Middle frontal gyrus (tissue), 1 donor: Measurements from ENCODE around the gene IGLL5.
"Not testable (repeated sequence)": the region's sequence is repeated elsewhere in the genome, so short reads cannot be mapped to it uniquely, and the experiment has no call there.

ENCODE experiments used
- DNase-seq: peaks from one replicate; pipeline ENCODE4 v3.0.0-alpha.2; 2015; ENCODE audit warnings: low spot score; ENCODE audit errors: extremely low spot score

Gene IGLL5

GRCh38 chr22:22914726-22915669 lies 27.4 kb downstream of the IGLL5 start:
- DNase-seq: no peak

- no peak for DNase-seq
Measured at GRCh38 chr22:22915670-22916035, 28.0 kb downstream of the IGLL5 start.

GRCh38 chr22:22916215-22916951 lies 28.8 kb downstream of the IGLL5 start:
- no peak for DNase-seq

- DNase-seq: no peak
Measured at GRCh38 chr22:22916952-22917290, 29.3 kb downstream of the IGLL5 start.

- no peak for DNase-seq
Measured at GRCh38 chr22:22917377-22917776, 29.8 kb downstream of the IGLL5 start.

- DNase-seq: no peak
Measured at GRCh38 chr22:22918297-22918965, 30.8 kb downstream of the IGLL5 start.

GRCh38 chr22:22919041-22919440 lies 31.4 kb downstream of the IGLL5 start:
- DNase-seq: no peak

GRCh38 chr22:22920104-22920654 lies 32.6 kb downstream of the IGLL5 start:
- no peak for DNase-seq

- DNase-seq: no peak
Measured at GRCh38 chr22:22920910-22921550, 33.4 kb downstream of the IGLL5 start.

- no peak for DNase-seq
Measured at GRCh38 chr22:22921575-22921974, 34.0 kb downstream of the IGLL5 start.

- not testable (repeated sequence) for DNase-seq
Measured at GRCh38 chr22:22922092-22922953, 34.7 kb downstream of the IGLL5 start.

- no peak for DNase-seq
Measured at GRCh38 chr22:22922954-22923319, 35.3 kb downstream of the IGLL5 start.

GRCh38 chr22:22923379-22923778 lies 35.8 kb downstream of the IGLL5 start:
- DNase-seq: no peak

GRCh38 chr22:22923930-22924329 lies 36.3 kb downstream of the IGLL5 start:
- DNase-seq: no peak

GRCh38 chr22:22924369-22925145 lies 36.9 kb downstream of the IGLL5 start:
- DNase-seq: no peak

GRCh38 chr22:22925146-22925804 lies 37.7 kb downstream of the IGLL5 start:
- DNase-seq: no peak

- no peak for DNase-seq
Measured at GRCh38 chr22:22925805-22926369, 38.3 kb downstream of the IGLL5 start.

GRCh38 chr22:22926370-22927195 lies 39.0 kb downstream of the IGLL5 start:
- DNase-seq: no peak
